IPS DF 4.7 (cell line): ENCODE data around the gene TENM3.

ENCODE experiments used
- DNase-seq: peaks from one replicate; pipeline ENCODE4 v3.0.0-alpha.2; 2013; ENCODE audit warnings: low spot score; ENCODE audit errors: extremely low read depth

The TENM3 gene

GRCh38 chr4:182504463-182504862 is 261.3 kb downstream of the TENM3 start:
- no peak for DNase-seq

GRCh38 chr4:182507805-182508204 is 264.6 kb downstream of the TENM3 start:
- DNase-seq = no peak

DNA sequence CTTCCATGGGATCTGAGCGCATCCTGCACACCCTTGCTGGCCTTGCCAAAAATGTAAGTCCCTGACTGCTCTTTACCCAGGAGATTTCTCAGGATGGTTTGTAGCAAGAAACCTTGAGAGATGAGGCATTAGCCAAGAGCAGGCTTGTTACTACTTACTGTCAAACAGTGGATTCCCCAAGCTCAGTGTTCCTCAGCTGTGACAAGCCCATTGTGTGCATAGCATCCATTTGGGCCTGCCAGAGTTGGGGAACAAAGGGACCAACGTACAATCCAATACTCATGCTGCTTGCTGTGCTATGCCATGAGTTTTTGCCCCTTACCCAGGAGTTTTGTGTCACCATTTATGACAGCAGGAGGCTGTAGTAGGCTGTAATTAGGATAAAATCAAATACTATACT is 267.6 kb downstream of the TENM3 start:
- DNase-seq = no peak

DNA sequence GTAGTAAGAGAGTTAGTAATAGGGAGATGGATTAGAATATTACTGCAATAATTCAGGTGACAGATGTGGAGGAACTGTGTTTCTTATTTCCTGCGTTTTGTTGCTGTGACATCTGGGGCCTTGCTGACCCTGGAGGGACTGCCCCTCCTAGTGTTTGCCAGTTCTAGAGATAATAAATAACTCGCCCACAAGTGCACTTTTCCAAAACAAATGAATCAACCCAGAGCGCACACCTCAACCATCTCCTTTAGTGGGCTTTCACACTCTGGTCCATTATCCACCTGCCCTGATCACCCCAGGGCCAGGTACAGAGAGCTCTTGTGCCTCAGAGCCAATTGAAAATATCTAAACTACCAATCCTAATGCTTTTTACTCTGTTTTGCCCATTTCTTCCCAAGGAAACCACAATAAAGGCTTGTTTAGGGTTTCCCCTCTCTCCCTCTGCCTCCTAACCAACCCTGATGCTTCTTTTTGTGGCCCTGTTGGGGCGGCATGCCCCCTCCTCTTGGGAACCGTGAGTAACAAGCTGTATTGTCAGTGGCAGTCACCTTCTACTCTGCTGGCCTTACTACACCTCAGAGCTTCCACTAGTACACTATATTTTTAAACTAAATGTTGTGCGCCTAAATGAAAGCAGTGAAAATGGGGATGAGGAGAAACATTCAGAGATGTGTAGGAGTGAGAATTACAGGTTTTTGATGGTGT is 270.5 kb downstream of the TENM3 start:
- no peak for DNase-seq

GRCh38 chr4:182518421-182518820 is 275.2 kb downstream of the TENM3 start:
- no peak for DNase-seq

DNA sequence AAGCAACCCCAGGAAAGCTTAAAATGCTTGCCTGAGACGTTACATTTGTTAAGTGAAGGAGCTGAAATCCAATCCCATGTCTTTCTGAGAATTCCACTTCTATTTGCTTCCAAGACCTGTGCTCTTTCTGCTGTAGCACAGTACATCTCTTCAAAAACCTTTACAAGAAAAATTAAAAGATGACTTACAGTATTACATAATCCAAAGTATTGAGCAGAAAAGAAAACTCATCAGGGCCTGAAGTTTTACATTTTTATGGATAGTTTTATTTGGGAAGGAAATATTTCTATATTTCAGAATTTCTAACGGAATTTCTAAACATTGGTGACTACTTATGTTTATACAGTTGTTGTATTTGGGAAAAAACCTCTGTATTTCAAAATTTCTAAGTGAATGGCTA is 276.3 kb downstream of the TENM3 start:
- DNase-seq = no peak

- no peak for DNase-seq
These were observed 277.8 kb downstream of the TENM3 start for GRCh38 chr4:182521011-182521410.

DNA sequence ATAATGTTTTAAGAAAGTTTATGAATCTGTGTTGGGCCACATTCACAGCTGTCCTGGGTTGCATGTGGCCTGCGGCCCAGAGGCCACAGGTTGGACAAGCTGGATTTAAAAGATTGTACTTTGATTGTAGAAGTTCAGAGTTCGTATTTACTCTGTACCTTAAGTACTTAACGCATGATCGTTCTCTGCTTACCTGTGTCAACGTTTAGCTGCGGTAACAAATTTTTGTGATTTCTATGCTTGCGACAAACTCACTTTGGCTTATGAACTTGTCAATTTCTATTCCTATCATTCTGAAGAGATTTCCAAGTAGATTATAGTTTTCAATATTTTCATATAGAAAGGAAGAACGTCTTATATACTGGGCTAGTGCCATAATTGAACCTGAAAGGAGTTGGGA is 285.6 kb downstream of the TENM3 start:
- no peak for DNase-seq

DNA sequence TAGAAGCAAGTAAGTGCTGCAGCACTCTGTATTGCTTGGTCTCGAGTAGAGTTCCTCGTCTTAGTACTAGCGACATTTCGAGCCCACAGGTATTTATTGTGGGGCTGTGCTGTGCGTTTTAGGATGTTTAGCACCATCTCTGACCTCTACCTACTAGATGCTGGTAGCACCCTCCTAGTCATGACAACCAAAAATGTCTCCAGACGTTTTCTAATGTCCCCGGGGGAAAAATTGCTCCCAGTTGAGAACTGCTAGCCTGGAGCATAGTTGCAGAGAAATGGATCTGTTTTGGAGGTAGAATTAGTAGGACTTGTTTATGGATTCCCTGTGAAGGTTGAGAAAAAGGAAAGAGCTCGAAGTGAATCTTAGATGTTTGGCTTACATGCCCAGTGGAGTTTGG is 287.2 kb downstream of the TENM3 start:
- no peak for DNase-seq

DNA sequence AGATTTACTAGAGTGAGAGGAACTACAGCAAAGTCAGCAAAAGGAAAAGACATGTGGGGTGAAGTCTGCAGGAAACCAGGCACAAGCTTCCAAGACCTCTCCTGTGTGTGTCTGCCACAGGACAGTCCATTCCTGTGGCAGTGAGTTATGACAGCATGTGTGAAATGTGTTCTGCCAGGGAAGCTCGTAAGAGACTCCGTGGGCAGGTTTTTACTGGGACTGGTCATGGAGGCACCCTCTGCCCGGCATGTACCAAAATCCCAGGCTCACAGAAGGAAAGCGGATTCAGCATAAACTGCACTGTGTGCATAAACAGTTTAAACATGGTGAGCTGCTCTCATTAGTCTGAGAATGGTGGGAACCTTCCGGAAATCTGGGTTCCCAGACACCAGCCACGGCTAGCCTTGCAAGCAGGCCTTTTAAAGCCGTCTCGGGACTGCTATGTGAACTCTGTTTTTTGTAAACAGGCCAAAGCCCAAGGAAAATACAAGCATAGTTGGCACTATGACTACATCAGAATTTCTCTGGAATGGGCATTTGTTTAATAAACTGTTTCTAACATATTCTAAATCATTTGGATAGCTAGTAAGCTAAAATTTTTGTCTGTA is 288.5 kb downstream of the TENM3 start:
- no peak for DNase-seq

GRCh38 chr4:182532441-182532840 is 289.2 kb downstream of the TENM3 start:
- no peak for DNase-seq

DNA sequence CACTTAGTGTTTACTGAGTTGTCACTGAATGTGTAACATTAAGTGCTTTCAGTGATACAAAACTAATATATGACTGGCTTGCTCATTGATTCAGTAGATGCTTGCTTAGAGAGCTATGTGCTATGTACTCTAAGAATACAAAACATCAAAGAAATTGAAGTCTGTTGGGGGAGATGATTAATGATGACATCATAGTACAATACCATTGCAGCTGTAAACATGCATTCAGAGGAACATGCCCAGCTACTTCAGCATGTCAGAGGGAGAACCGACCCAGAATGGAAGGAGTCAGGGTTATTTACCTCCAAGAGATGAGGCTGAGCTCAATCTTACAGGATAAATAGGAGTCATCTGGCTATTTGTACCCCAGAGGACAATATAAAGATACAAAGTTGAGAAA is 290.8 kb downstream of the TENM3 start:
- no peak for DNase-seq

DNA sequence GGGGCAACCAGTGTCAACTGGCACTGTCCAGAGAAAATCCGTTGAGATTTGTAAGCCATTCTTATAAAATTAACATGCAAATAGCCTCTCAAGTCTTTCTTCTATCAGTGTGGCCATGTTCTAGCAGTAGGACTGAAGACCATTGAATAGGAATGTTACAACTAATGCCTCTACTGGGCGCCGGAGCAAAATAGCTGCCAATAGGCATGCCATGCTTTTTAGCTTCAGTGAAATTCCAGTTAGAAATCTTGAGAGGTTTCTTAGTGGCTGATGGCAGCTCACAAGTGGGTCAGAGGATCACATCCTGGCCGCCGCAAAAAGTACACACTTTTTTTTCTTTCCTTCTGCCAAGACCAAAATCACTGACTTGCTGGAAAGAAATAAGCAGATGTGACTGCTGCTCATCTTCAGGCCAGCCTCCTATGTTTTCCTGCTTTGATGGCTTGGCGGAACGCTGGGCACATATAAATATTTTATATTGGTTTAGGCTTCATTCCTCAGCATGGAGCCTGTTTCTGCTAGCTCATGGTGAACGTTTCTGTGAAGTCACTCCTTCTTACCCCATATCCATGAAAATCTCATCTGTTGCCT is 293.1 kb downstream of the TENM3 start:
- no peak for DNase-seq

DNA sequence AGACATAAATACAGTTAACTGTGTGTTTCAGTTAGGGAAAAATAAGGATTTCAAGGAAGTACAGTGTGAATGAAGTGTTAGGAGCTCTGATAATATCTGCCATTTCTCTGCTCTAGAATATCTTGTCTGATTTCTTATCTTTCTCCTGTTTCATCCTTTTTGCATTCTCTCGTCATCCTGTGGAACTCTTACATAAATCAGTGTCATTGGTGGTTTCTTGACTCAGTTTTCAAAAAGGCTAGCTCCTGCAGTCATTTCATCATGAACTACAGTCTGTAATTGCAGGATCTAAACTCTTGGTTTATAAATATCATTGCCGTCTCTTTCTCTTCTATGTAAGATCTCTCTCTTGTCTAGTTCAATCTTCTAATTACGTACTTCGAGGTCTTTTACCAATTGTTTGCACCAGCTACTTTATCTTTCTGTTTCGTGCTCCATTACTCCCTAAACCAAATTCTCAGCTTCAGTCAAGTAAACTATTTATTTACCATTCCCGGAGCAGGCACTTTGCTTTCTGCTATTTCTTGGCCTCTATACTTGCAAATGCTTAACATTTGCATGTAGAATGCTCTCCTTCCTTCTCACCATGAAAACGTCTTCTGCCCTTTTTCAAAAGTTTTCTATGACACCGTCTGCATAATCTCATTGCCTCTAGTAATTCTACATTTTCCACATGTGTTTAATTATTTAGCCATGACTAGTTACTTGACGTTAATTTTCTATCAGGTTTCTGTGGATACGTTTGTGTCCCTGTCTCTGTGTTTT is 294.0 kb downstream of the TENM3 start:
- no peak for DNase-seq

GRCh38 chr4:182538031-182538430 is 294.8 kb downstream of the TENM3 start:
- DNase-seq = no peak

DNA sequence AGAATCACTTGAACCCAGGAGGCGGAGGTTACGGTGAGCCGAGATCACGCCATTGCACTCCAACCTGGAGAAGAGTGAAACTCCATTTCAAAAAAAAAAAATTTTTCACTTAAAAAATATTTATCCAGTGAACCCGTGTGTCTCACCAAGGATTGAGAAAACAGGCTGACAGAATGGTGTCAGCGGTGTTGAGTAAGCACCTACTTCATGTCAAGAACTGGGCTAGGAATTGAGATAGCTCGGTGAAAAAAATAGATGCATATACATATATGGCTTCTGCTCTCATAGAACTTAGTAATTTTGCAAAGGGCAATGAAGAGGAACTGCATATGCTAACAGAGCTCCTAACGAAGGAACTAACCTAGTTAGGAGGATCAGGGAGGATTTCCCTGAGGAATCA is 297.3 kb downstream of the TENM3 start:
- no peak for DNase-seq

DNA sequence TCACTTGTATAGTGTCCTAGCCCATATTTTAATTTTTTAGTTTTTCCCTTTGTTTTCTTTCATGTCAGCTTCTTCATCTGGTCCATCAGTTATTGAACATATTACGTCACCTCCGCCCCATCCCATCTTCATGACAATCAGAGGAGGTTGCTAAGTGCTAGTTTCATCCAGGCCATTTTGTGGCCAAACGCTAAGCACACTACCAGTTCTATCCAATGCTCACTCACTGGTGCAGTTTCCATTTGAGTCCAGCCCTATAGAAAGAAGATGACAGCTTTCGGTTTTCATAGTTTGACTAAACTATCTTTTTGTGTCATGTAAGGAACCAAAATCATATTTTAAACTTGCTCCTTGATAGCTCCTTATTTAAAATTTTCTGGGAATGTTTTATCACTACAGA is 304.2 kb downstream of the TENM3 start:
- no peak for DNase-seq

DNA sequence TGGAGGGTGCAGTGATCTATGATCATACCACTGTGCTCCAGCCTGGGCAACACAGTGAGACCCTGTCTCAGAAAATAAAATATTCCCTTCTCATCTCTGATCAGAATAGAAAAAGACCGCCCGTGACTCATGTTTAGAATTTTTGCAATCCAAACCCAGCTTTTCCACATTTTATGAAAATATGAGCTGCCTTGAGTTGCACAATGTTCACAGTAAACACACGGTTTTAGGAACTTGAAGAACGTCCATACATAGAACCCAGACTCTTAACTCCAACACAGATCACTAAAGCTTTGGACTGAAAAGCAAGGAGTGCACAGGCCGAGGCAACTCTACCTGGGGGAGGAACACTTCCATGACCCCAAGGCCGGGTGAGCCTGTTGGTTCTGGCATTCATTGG is 305.0 kb downstream of the TENM3 start:
- no peak for DNase-seq

DNA sequence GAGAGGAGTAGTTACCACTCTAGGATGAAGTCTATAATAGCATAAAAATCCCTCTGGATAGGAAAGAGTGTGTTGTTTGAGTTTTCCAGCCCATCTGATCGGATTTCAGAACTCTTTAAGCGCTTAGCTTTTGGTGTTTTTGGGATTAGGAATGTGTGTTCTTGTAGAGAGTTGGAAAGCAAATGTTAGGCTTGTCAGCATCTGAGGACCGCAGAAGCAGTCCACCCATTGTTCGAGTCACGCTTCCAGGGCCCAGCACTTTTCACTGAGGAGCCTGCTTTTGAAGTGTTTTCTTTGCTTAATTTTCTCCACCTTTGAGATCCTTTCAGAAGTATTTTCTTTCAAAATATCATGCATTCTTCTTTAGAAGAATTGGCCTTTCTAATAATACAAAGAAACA is 306.2 kb downstream of the TENM3 start:
- no peak for DNase-seq

DNA sequence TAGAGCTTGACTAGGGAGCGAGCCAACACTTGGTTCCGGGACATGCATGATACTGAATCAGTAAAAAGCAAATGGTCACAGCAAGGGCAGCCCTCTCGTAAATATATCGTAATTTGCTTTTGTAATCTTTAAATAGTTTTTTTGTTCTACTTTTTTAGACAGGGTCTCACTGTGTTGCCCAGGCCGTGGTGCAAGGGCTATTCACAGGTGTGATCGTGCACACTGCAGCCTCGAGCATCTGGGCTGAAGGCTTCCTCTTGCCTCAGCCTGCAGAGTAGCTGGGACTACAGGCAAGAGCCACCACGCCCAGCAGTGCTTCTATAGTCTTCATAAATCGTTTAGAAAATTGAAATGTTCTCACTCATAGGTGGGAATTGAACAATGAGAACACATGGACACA is 309.7 kb downstream of the TENM3 start:
- no peak for DNase-seq

GRCh38 chr4:182553653-182554052 is 310.5 kb downstream of the TENM3 start:
- DNase-seq = no peak

DNA sequence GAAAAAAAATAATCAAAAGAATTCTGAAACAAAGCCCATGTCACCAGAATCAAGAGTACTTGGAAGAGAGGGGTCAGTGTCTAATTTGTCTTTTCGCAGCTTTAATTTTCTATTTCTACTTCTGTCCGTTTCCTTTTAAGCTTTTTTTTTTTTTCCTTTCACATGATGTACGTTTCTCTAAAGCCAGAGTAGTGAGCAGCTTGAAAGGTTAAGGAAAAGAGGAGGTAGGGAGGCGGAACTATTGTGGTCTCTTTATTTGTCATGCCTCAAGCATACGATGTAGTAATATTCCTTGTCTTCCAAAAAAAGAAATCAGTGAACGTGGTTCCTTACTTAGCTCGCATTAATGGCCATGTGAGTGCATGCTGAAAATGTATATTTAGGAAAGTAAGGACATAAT is 311.5 kb downstream of the TENM3 start:
- no peak for DNase-seq
